HT1080 (cell line): Measurements from ENCODE around the gene FOXP4. TPM values are rescaled to one million over a fixed set of nuclear protein-coding genes. Genes with fewer than 3 reads are reported as not detected.

Source experiments
- DNase-seq: peaks from one replicate; pipeline ENCODE4 v3.0.0-alpha.2; 2015; ENCODE audit warnings: low read depth
- total RNA-seq: library from RNA; depleted of rRNA; stranded (reverse); fragments of >200 nt; shearing (Covaris generic); gene quantifications from 2 replicates; pipeline ENCODE4 v1.2.3, GENCODE V29; 2014

Gene FOXP4
- total RNA-seq, 1 experiment from 2014 or later: 10.8 TPM

- no peak for DNase-seq
Measured at GRCh38 chr6:41582540-41582939, 36.4 kb downstream of the FOXP4 start.

DNA sequence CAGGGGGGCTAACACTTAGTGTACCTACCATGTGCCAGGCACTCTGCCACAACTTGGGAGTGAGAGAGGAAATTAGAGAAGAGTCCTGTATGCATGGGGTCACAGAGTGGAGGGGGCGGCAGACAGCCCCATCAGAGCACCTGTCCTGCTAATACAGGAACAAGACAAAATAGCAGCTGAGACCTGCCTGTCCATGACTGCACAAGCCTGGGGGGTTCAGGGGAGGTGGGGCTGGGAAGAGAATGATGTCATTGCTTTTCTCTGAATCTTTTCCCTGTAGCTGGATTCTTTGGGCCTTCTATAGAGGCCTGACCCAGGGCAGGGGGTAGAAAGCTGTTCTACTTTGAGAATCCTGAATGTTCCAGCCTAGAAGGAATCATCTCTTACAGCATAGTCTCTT, 37.4 kb downstream of the FOXP4 start:
- DNase-seq: no peak

DNA sequence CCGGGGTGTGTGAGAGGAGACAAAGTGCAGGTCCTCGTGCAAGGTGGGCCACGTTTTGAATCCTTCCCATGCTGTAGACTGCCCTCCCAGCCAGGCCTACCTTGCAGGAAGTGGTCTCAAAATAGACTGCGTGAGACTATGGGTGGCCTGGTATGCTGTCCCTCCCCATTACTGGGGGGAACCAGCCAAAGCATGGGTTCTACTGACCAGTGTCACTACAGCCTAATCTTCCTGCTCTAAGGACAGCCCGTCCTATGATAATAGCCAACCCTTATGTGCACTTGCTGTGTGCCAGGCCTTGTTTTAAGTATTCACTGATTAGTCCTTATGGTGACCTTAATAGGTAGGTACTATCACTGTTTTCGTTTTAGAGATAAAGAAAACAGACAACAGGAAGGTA, 38.0 kb downstream of the FOXP4 start:
- DNase-seq: no peak

- no peak for DNase-seq
Measured at GRCh38 chr6:41584668-41585205, 38.6 kb downstream of the FOXP4 start.

GRCh38 chr6:41585605-41586004, 39.4 kb downstream of the FOXP4 start:
- DNase-seq: no peak

DNA sequence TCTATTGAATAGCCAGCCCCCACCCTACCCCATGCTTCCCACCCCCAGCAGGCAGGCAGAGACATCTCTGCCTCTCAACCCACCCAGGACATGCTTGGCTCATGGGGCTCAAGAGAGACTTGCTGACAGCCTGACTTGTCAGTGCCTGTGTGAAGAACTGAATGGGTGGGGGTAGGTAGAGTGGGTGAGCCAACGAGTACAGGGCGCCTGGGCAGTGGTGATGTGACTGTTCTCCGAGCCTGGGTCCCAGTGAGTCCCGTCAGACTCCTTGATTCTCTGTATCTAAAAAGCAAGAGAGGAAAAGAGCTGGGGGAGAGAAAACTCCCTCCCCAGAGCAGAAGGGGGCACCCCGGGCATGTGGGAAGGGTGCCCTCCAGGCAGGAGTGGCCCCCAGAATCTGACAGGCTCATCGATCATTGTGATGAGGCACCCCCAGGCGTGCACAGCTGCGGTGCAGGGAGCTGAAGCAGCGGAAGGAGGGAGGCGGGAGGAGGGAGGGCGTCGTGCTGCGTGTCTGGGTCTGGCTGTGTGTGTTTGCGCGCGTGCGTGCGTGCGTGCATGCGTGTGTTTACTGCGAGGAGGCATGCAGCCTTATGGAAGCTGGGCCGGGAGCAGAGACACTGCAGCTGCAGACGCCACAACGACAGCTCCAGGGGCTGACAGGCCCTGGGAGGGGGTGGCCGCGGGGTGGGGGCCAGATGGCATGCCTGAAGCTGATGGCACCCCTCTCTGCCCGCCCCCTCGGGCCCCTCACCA, 40.2 kb downstream of the FOXP4 start:
- no peak for DNase-seq

GRCh38 chr6:41587131-41587879, 41.1 kb downstream of the FOXP4 start:
- DNase-seq: no peak

GRCh38 chr6:41588111-41588510, 41.9 kb downstream of the FOXP4 start:
- no peak for DNase-seq

DNA sequence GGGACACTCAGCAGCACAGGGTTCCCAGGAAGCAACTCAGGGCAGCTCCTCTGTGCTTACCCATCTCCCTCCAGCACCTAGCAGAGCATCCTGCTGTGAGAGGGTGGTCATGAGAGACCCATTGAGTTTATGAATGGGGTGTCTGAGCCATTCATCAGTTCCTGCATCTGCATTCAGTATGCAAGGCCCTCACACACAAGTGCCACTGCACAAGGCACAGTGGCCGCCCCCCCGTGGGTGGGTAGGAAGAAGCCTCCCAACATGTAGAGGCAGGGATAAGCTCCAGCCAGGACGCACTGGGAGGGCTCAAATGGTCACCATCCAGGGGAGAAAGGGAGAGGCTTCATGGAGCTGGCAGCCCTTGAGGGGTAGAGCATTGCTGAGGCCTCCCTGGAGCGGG, 43.0 kb downstream of the FOXP4 start:
- DNase-seq: no peak

- DNase-seq: no peak
Measured at GRCh38 chr6:41589636-41590622, 43.7 kb downstream of the FOXP4 start.

GRCh38 chr6:41591122-41591521, 44.9 kb downstream of the FOXP4 start:
- no peak for DNase-seq

DNA sequence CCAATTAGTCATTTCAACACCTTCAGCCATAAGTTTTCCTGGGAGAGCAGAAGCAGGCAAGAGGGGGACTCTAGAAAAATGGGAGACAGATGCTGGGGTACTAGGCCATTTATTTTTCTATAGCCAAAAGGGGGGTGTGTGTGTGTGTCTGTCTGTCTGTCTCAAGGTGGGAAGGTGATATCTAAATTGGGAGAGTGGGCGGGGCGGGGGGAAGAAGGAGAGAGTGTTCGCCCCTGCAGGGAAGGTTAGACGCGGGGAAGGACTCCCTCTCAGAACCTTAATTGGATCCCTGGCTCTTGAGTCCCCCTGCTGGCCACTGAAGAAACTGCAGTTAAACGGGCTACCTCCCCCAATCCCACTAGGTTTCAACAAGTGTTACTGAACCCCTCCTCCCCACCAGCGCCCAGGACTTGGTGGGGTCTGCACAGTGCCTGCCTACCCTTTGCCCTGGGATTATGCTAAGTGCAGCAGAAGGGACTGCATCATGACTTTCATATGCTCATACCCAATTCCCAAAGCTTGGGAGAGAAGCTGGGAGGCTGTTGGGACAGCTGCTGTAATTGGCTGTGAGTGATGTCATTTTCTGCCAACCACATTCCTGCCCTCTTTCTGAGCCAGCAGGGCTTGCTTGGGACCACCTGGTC, 45.8 kb downstream of the FOXP4 start:
- DNase-seq: peak; percentile 69

- DNase-seq: no peak
Measured at GRCh38 chr6:41593406-41593805, 47.2 kb downstream of the FOXP4 start.

DNA sequence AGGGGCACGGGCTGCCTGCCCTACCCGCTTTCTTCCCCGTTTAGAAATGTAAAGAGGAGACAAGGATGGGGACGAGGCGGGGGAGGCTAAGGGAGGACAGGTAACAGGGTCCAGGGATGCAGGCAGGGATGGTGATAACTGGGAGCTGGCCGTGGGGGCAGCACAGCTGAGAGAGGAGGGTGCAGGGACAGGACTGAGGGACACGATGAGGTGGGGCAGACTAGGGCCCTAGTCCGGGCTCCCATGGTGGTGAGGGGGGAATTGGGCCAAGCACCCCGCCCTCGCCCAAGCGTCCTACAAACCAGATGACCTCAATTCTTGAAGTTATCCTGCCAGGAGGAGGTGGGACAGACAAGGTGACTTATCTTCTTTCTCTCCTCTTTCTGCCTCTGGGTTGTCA, 47.7 kb downstream of the FOXP4 start:
- no peak for DNase-seq

- no peak for DNase-seq
Measured at GRCh38 chr6:41594326-41594725, 48.1 kb downstream of the FOXP4 start.

- DNase-seq: no peak
Measured at GRCh38 chr6:41594766-41595165, 48.6 kb downstream of the FOXP4 start.

DNA sequence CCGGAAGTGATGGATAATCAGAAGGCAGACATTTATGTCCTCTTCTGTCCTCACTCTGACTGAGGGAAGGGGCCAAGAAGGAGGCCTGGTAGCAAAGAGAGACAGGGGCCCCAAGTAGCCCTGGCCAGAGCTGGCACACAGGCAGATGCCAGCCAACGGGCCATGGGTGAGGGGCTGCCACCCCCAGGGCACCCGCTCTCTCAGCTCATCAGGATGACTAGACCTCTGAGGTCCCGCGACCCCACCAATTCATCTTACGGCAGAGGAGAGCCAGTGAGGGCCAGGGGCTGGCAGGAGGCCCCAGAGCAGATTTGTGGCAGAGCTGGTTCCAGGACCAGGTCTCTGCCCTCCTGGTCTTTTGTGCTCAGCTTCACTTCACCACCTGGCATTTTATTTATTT, 49.0 kb downstream of the FOXP4 start:
- no peak for DNase-seq

- no peak for DNase-seq
Measured at GRCh38 chr6:41596096-41596685, 50.0 kb downstream of the FOXP4 start.

DNA sequence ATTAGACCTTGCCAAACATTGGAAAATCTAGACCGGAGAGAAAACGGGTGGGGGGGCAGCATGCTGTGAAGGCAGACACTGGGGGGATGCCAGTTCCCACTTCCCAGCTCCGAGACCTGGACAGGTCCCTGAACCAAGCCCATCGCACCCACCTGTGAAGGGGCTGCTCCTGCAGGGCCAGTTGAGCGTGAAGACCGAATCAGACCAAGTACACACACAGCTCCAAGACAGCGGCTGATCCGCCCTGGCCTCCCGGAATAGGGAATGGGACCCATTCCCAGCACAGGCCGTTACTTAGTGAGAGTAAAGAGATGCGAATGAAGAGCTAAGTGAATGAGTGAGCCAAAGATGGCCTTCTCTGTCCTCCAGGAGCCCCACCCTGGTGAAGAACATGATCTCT, 50.6 kb downstream of the FOXP4 start:
- no peak for DNase-seq

- no peak for DNase-seq
Measured at GRCh38 chr6:41597246-41598000, 51.2 kb downstream of the FOXP4 start.
